ENCODE data around the gene ZNRD2.

ZNRD2 gene

GRCh38 chr11:65589444-65590239 is 19.4 kb downstream of the ZNRD2 start:
- no peaks in the 10 kb centered on the region for H3K4me1 ChIP-seq (ENCODE audit: control insufficient read depth, insufficient read depth, low read length)
- H3K9me3 ChIP-seq (ENCODE audit: control insufficient read depth, insufficient read depth, low read depth, low read length): no peaks in the 10 kb centered on the region
- no peaks in the 10 kb centered on the region for H3K36me3 ChIP-seq (ENCODE audit: control insufficient read depth in 2 of 2, insufficient read depth in 1 of 2, low read length in 2 of 2)
- ChIA-PET CTCF (interaction anchor here (0.9 to 4.4 kb wide), 9 partner anchors 13 to 53 kb away, joined by 4 to 28 read pairs (median 5); partner anchors contain the start of genes EHBP1L1, FAM89B and PCNX3), POLR2A (no interaction called here)
- H3K27ac ChIP-seq (ENCODE audit: extremely low read depth, low read depth, low read length): no peak overlapping the region
- no peak overlapping the region for H3K4me3 ChIP-seq (ENCODE audit: low read depth, low read length)
- no peak for TF ChIP-seq ZNF239 (tag by site-specific recombination; IDR thresholded peaks at IDR 0.05)
- 0 out of 2 replicates have a peak, but pooled peaks have one; percentile 25 for TF ChIP-seq SP3 (tag by site-specific recombination; IDR thresholded peaks at IDR 0.05)
- TF ChIP-seq ZIC2 (tag by site-specific recombination; IDR thresholded peaks at IDR 0.05): peak; percentile 37; the same call in 1 of the 2 replicates
- no peak for TF ChIP-seq ZNF202 (tag by site-specific recombination; IDR thresholded peaks at IDR 0.05; ENCODE audit: borderline replicate concordance)
- no peak for TF ChIP-seq SALL2 (tag by site-specific recombination; IDR thresholded peaks at IDR 0.05; ENCODE audit: borderline replicate concordance)
- TF ChIP-seq ZNF658 (tag by site-specific recombination; IDR thresholded peaks at IDR 0.05): no peak
- no peak for TF ChIP-seq ZNF529 (tag by site-specific recombination; IDR thresholded peaks at IDR 0.05; ENCODE audit: insufficient replicate concordance)
- TF ChIP-seq ZFHX2 (tag by site-specific recombination; conservative IDR thresholded peaks at IDR 0.05): peak; percentile 64
- no peak for TF ChIP-seq REST (tag by site-specific recombination; IDR thresholded peaks at IDR 0.05)
- 0 out of 2 replicates have a peak, but pooled peaks have one; percentile 18 for TF ChIP-seq GLIS2 (tag by site-specific recombination; IDR thresholded peaks at IDR 0.05)
- TF ChIP-seq ZNF148 (tag by site-specific recombination; IDR thresholded peaks at IDR 0.05; ENCODE audit: borderline replicate concordance): no peak
- no peak for TF ChIP-seq ZBTB6 (tag by site-specific recombination; IDR thresholded peaks at IDR 0.05)
- TF ChIP-seq ZNF514 (tag by site-specific recombination; IDR thresholded peaks at IDR 0.05): no peak
- peak; percentile 78 for TF ChIP-seq EGR2 (tag by site-specific recombination; IDR thresholded peaks at IDR 0.05; ENCODE audit: low read depth)
- TF ChIP-seq ZBTB11 (tag by site-specific recombination; conservative IDR thresholded peaks at IDR 0.05; ENCODE audit: low read depth): no peak
- TF ChIP-seq ZNF398 (tag by site-specific recombination; IDR thresholded peaks at IDR 0.05): no peak
- no peak for TF ChIP-seq ZBTB17 (tag by site-specific recombination; IDR thresholded peaks at IDR 0.05)
- peak; percentile 26; the same call in 1 of the 2 replicates for TF ChIP-seq SP2 (tag by site-specific recombination; IDR thresholded peaks at IDR 0.05)
- peak; percentile 66; the same call in 1 of the 2 replicates for TF ChIP-seq KLF1 (tag by site-specific recombination; IDR thresholded peaks at IDR 0.05)
- peak; percentile 77 for TF ChIP-seq GLIS1 (tag by site-specific recombination; IDR thresholded peaks at IDR 0.05)
- TF ChIP-seq OSR2 (tag by site-specific recombination; IDR thresholded peaks at IDR 0.05): no peak
- no peak for TF ChIP-seq ZNF548 (tag by site-specific recombination; IDR thresholded peaks at IDR 0.05)
- TF ChIP-seq ZNF660 (tag by site-specific recombination; IDR thresholded peaks at IDR 0.05): no peak
- TF ChIP-seq ZSCAN16 (tag by site-specific recombination; IDR thresholded peaks at IDR 0.05): no peak
